ENCODE data around the gene TMEM120A. TPM values are rescaled to one million over a fixed set of nuclear protein-coding genes. Genes with fewer than 3 reads are reported as not detected.

Gene TMEM120A
- total RNA-seq, 1 experiment from 2014 or later: 71.0 TPM

- Histone ChIP-seq H3K27me3 (ENCODE audit: control insufficient read depth, insufficient read depth, low read length) (no peaks in the 10 kb centered on the region), H3K4me1 (ENCODE audit: control insufficient read depth, insufficient read depth, low read length) (no peaks in the 10 kb centered on the region), H3K27ac (ENCODE audit: low read length) (no peak overlapping the region), H3K9me3 (ENCODE audit: control insufficient read depth, insufficient read depth, low read depth, low read length) (no peaks in the 10 kb centered on the region), H3K36me3 (ENCODE audit: control insufficient read depth, insufficient read depth, low read length) (no peaks in the 10 kb centered on the region), H3K4me3 (ENCODE audit: low read depth in 2 of 2, low read length in 2 of 2) (no peak overlapping the region)
- TF ChIP-seq, protein P1, sequence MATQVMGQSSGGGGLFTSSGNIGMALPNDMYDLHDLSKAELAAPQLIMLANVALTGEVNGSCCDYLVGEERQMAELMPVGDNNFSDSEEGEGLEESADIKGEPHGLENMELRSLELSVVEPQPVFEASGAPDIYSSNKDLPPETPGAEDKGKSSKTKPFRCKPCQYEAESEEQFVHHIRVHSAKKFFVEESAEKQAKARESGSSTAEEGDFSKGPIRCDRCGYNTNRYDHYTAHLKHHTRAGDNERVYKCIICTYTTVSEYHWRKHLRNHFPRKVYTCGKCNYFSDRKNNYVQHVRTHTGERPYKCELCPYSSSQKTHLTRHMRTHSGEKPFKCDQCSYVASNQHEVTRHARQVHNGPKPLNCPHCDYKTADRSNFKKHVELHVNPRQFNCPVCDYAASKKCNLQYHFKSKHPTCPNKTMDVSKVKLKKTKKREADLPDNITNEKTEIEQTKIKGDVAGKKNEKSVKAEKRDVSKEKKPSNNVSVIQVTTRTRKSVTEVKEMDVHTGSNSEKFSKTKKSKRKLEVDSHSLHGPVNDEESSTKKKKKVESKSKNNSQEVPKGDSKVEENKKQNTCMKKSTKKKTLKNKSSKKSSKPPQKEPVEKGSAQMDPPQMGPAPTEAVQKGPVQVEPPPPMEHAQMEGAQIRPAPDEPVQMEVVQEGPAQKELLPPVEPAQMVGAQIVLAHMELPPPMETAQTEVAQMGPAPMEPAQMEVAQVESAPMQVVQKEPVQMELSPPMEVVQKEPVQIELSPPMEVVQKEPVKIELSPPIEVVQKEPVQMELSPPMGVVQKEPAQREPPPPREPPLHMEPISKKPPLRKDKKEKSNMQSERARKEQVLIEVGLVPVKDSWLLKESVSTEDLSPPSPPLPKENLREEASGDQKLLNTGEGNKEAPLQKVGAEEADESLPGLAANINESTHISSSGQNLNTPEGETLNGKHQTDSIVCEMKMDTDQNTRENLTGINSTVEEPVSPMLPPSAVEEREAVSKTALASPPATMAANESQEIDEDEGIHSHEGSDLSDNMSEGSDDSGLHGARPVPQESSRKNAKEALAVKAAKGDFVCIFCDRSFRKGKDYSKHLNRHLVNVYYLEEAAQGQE (IDR thresholded peaks at IDR 0.05; ENCODE audit: insufficient read depth in 1 of 2, low read depth in 2 of 2, low read length in 1 of 2): no peak
- TF ChIP-seq SIN3A (IDR thresholded peaks at IDR 0.05; ENCODE audit: borderline replicate concordance, insufficient read depth, low read depth, low read length): no peak
- TF ChIP-seq CTCF (IDR thresholded peaks at IDR 0.05): no peak
- no peak for TF ChIP-seq TCF7L2 (IDR thresholded peaks at IDR 0.05; ENCODE audit: low read depth, low read length)
- no peak for TF ChIP-seq POLR2AphosphoS5 (IDR thresholded peaks at IDR 0.05; ENCODE audit: low read depth, low read length)
- BruUV-seq (replicated peaks): no TSS peak
- ATAC-seq: no peak
- DNase-seq (ENCODE audit: low read depth, low spot score): no peak
- in situ Hi-C loops (cut with HindIII; ENCODE audit: low pct_unique_long_range_greater_than_20kb, low sequenced_read_pairs) (no loop called here), intact Hi-C loops (cut with micrococcal nuclease; ENCODE audit: unreplicated experiment) (no loop called here)
- ChIA-PET CTCF (no interaction called here), POLR2A (no interaction called here)
Measured at GRCh38 chr7:75944507-75944906, 49.9 kb downstream of the TMEM120A start.

DNA sequence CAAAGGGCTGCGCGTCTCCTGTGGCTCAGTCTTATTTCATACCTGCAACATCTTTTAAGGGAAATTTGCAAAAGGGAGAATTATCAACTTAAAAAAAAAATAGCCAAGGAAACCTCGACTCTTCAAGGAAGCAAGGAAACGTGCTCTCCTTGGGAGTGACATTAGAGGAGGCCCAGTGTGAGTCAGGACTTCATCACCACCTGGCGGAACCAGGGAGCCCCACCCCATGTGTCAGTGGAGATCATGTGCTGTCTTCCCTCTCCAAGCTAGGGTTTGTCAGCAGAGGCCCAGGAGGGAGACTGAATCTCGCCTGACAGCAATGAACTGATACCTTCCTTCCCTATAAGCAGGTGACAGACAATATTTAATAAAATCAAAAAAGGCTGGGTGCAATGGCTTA, 50.5 kb downstream of the TMEM120A start:
- in situ Hi-C loops (cut with HindIII; ENCODE audit: low pct_unique_long_range_greater_than_20kb, low sequenced_read_pairs): no loop called here
- no peak for ATAC-seq
- H3K27me3 ChIP-seq (ENCODE audit: control insufficient read depth, insufficient read depth, low read length): no peaks in the 10 kb centered on the region
- intact Hi-C loops (cut with micrococcal nuclease; ENCODE audit: unreplicated experiment): no loop called here
- TF ChIP-seq POLR2AphosphoS5 (IDR thresholded peaks at IDR 0.05; ENCODE audit: low read depth, low read length) (no peak), TCF7L2 (IDR thresholded peaks at IDR 0.05; ENCODE audit: low read depth, low read length) (no peak), CTCF (IDR thresholded peaks at IDR 0.05) (no peak), SIN3A (IDR thresholded peaks at IDR 0.05; ENCODE audit: borderline replicate concordance, insufficient read depth, low read depth, low read length) (no peak)
- TF ChIP-seq, protein P1 (IDR thresholded peaks at IDR 0.05; ENCODE audit: insufficient read depth in 1 of 2, low read depth in 2 of 2, low read length in 1 of 2): no peak
- BruUV-seq (replicated peaks): TSS peak; percentile 17
- no peaks in the 10 kb centered on the region for H3K36me3 ChIP-seq (ENCODE audit: control insufficient read depth, insufficient read depth, low read length)
- DNase-seq (ENCODE audit: low read depth, low spot score): peak; percentile 79
- no peak overlapping the region for H3K27ac ChIP-seq (ENCODE audit: low read length)
- H3K4me1 ChIP-seq (ENCODE audit: control insufficient read depth, insufficient read depth, low read length): no peaks in the 10 kb centered on the region
- POLR2A ChIA-PET: no interaction called here
- no peaks in the 10 kb centered on the region for H3K9me3 ChIP-seq (ENCODE audit: control insufficient read depth, insufficient read depth, low read depth, low read length)
- CTCF ChIA-PET: no interaction called here
- no peak overlapping the region for H3K4me3 ChIP-seq (ENCODE audit: low read depth in 2 of 2, low read length in 2 of 2)

Measured in Panc1 (cell line).